ENCODE data around the gene IRAK1.

GRCh38 chrX:154056770-154057241, 37.1 kb upstream of the IRAK1 start:
- TF ChIP-seq CTCF (IDR thresholded peaks at IDR 0.05) (no peak), POLR2A (IDR thresholded peaks at IDR 0.05) (no peak), POLR2AphosphoS5 (IDR thresholded peaks at IDR 0.05) (peak in 1 of 3 donors; percentile 32), EP300 (IDR thresholded peaks at IDR 0.05; ENCODE audit: low read depth) (no peak)
